Measurements from ENCODE around the gene KCNAB3. TPM values are rescaled to one million over a fixed set of nuclear protein-coding genes. Genes with fewer than 3 reads are reported as not detected.

Gene KCNAB3
- total RNA-seq, 4 donors from 2014 or later, result 1.9 to 7.5 (median 2.4) TPM; not detected in 1

DNA sequence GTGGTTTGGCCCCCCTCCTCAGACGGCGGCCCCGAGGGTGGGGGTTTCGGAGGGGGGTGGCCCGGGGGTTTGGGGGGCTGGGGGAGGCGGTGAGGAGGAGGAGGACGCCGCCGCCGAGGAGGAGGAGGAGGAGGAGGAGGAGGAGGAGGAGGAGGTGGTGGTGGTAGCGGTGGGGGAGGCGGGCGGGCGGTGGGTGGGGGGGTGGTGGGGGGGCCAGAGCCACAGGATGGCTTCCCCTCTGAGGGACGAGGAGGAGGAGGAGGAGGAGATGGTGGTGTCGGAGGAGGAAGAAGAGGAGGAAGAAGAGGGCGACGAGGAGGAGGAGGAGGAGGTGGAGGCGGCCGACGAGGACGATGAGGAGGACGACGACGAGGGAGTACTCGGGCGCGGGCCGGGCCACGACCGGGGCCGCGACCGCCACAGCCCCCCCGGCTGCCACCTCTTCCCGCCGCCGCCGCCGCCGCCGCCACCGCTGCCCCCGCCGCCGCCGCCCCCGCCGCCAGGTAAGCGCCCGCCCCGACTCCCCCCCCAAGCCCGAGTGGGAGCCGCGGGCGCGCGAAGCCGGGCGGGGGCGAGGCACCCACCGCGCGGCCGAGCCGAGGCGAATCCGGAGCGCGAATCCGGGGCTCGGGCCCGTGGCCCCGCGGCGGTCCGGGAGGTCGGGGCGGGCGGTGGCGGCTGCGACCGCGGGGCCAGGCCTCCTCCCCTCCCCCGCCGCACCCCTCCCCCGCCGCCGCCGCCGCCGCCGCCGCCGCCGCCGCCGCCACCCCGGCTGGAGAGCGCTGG lies 44.9 kb downstream of the KCNAB3 start:
- H3K4me3 ChIP-seq, result peak overlapping the region; percentile 92
- WGBS, result 2% methylated on average over 35 of the region's 100 CpGs
- peak in 1 of 2 donors; percentile 66 for DNase-seq (ENCODE audit: low spot score in 2 of 2)
- TF ChIP-seq, protein P1, sequence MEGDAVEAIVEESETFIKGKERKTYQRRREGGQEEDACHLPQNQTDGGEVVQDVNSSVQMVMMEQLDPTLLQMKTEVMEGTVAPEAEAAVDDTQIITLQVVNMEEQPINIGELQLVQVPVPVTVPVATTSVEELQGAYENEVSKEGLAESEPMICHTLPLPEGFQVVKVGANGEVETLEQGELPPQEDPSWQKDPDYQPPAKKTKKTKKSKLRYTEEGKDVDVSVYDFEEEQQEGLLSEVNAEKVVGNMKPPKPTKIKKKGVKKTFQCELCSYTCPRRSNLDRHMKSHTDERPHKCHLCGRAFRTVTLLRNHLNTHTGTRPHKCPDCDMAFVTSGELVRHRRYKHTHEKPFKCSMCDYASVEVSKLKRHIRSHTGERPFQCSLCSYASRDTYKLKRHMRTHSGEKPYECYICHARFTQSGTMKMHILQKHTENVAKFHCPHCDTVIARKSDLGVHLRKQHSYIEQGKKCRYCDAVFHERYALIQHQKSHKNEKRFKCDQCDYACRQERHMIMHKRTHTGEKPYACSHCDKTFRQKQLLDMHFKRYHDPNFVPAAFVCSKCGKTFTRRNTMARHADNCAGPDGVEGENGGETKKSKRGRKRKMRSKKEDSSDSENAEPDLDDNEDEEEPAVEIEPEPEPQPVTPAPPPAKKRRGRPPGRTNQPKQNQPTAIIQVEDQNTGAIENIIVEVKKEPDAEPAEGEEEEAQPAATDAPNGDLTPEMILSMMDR (IDR thresholded peaks at IDR 0.05), result no peak
- no peak for TF ChIP-seq POLR2A (IDR thresholded peaks at IDR 0.05)
- TF ChIP-seq POLR2AphosphoS5 (IDR thresholded peaks at IDR 0.05), result no peak
- TF ChIP-seq EP300 (IDR thresholded peaks at IDR 0.05), result no peak
- peaks cover 12% of the 10 kb centered on the region for H3K36me3 ChIP-seq
- no peaks in the 10 kb centered on the region for H3K27me3 ChIP-seq
- H3K9me3 ChIP-seq, result no peaks in the 10 kb centered on the region
- peaks cover 67% of the 10 kb centered on the region for H3K4me1 ChIP-seq
- H3K27ac ChIP-seq, result peak overlapping the region; percentile 91

DNA sequence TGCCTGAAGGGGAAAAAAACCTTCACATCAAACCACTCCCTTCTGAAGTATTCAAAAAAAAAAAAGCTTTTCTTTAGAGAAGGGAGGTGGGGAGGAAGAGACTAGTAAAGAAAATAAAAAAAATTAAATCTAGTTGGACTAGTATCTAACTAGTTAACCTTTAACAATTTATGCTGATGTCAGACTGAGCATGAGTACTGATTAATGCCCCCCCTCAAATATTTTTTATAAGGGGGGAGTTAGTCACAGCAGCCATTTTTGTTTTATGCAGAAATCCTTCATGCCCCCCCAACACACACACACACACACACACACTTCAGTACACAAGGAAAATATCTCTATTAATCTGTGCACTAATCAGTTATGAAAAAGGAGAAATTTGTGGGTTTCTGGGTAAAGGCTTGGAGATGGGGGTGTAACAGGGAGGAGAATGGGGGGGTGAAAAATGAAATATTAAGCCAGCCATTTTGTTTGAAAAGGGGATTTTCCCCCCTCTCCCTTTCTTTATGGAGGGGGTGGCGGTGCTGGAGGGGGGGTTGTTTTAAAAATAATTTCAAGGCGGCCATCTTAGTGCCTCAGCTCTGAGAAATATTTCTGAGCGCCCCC lies 45.8 kb downstream of the KCNAB3 start:
- Histone ChIP-seq H3K9me3 (no peaks in the 10 kb centered on the region), H3K4me1 (peaks cover 58% of the 10 kb centered on the region), H3K36me3 (peaks cover 15% of the 10 kb centered on the region), H3K27me3 (no peaks in the 10 kb centered on the region), H3K27ac (peak overlapping the region; percentile 91), H3K4me3 (peak overlapping the region; percentile 92)
- TF ChIP-seq POLR2A (IDR thresholded peaks at IDR 0.05) (no peak), EP300 (IDR thresholded peaks at IDR 0.05) (no peak), POLR2AphosphoS5 (IDR thresholded peaks at IDR 0.05) (no peak)
- TF ChIP-seq, protein P1 (IDR thresholded peaks at IDR 0.05), result no peak
- DNase-seq (ENCODE audit: low spot score in 2 of 2), result no peak
- 10% methylated on average over 3 of the region's 3 CpGs for WGBS

DNA sequence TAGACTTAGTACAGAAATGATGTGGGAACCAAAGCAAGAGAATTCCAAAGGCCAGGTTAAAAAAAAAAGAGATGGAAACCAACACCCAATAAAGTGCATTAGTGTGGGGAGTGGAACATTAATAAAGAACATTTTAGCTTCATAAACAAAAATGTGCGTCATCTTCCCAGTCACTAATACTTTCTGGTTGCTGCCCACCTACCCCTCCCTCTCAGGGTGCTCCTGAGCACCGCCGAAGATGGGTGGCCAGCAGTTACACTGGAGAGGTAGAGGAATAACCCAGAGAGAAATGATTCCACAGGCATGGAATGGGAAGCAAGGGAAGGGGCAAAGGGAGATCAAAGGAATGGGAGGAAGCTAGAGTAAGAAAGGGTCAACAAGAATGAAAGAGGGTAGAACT lies 47.0 kb downstream of the KCNAB3 start:
- no peak overlapping the region for H3K4me3 ChIP-seq
- H3K4me1 ChIP-seq, result peaks cover 47% of the 10 kb centered on the region
- 72% methylated on average over 3 of the region's 3 CpGs for WGBS

DNA sequence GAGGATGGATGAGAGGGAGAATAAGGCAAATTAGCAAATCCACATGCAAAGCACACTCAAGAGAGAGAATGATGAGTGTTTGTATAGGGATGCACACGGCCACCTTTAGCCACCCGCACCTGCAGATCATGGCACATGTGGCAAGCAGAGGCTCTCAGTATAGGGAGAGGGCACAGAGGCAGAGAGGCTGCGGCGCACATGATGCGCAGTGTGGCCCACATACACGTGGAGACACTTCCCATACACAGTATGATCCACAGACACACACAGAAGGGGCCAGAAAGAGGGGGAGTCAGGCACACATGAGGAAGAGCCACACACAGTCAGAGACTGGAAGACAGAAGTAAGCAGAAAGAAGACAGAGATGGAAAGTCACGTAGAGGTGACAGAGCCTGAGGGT lies 47.6 kb downstream of the KCNAB3 start:
- peaks cover 43% of the 10 kb centered on the region for H3K4me1 ChIP-seq
- H3K27me3 ChIP-seq, result no peaks in the 10 kb centered on the region
- TF ChIP-seq, protein P1 (IDR thresholded peaks at IDR 0.05), result no peak
- TF ChIP-seq POLR2A (IDR thresholded peaks at IDR 0.05) (no peak), POLR2AphosphoS5 (IDR thresholded peaks at IDR 0.05) (no peak), EP300 (IDR thresholded peaks at IDR 0.05) (no peak)
- no peak overlapping the region for H3K4me3 ChIP-seq
- peak in 1 of 2 donors; percentile 62 for DNase-seq (ENCODE audit: low spot score in 2 of 2)
- H3K36me3 ChIP-seq, result peaks cover 19% of the 10 kb centered on the region
- H3K27ac ChIP-seq, result no peak overlapping the region
- no peaks in the 10 kb centered on the region for H3K9me3 ChIP-seq
- WGBS, result 50% methylated on average over 7 of the region's 7 CpGs

More for the DNA sequence above, 47.0 kb downstream of the KCNAB3 start:
- peaks cover 19% of the 10 kb centered on the region for H3K36me3 ChIP-seq
- no peaks in the 10 kb centered on the region for H3K9me3 ChIP-seq
- no peak overlapping the region for H3K27ac ChIP-seq
- TF ChIP-seq, protein P1 (IDR thresholded peaks at IDR 0.05), result no peak
- no peak for TF ChIP-seq POLR2AphosphoS5 (IDR thresholded peaks at IDR 0.05)
- TF ChIP-seq POLR2A (IDR thresholded peaks at IDR 0.05), result no peak
- TF ChIP-seq EP300 (IDR thresholded peaks at IDR 0.05), result no peak
- no peak for DNase-seq (ENCODE audit: low spot score in 2 of 2)
- H3K27me3 ChIP-seq, result no peaks in the 10 kb centered on the region

Data from suprapubic skin (tissue), 4 donors.